GM13976 (cell line): ENCODE data around the gene SNTG2.

Experiments used
- DNase-seq: peaks from one replicate; pipeline ENCODE4 v3.0.0; 2012; ENCODE audit warnings: low spot score
- CTCF ChIP-seq: IDR thresholded peaks from 2 replicates; pipeline ENCODE4 v1.5.1; 2012; ENCODE audit warnings: borderline replicate concordance, mild to moderate bottlenecking; ENCODE audit not compliant: insufficient read depth; ENCODE audit errors: extremely low read depth, missing control alignments, control extremely low read depth
- in situ Hi-C: fragments of 300-500 bp; cut with MboI; formaldehyde crosslinking; loops from one replicate; pipeline ENCODE4 v1.12.0; 2022; ENCODE audit warnings: low sequenced_read_pairs, mixed read lengths, inconsistent platforms; ENCODE audit not compliant: unreplicated experiment

SNTG2 gene

GRCh38 chr2:1017827-1018226 is 67.2 kb downstream of the SNTG2 start:
- TF ChIP-seq CTCF = no peak
- in situ Hi-C loops = no loop called here
- no peak for DNase-seq

GRCh38 chr2:1020206-1020605 is 69.6 kb downstream of the SNTG2 start:
- no peak for TF ChIP-seq CTCF
- in situ Hi-C loops = no loop called here
- no peak for DNase-seq

GRCh38 chr2:1022178-1022577 is 71.5 kb downstream of the SNTG2 start:
- in situ Hi-C loops = no loop called here
- no peak for DNase-seq
- TF ChIP-seq CTCF = no peak

- DNase-seq = no peak
- in situ Hi-C loops = no loop called here
- no peak for TF ChIP-seq CTCF
These were observed 74.3 kb downstream of the SNTG2 start for GRCh38 chr2:1024981-1025380.

- in situ Hi-C loops = no loop called here
- TF ChIP-seq CTCF = no peak
- no peak for DNase-seq
These were observed 75.5 kb downstream of the SNTG2 start for GRCh38 chr2:1026141-1026540.

- in situ Hi-C loops = no loop called here
- no peak for DNase-seq
- TF ChIP-seq CTCF = no peak
These were observed 78.2 kb downstream of the SNTG2 start for GRCh38 chr2:1028831-1029230.

- DNase-seq = no peak
- in situ Hi-C loops = no loop called here
- TF ChIP-seq CTCF = no peak
These were observed 81.4 kb downstream of the SNTG2 start for GRCh38 chr2:1032030-1032429.
